GM19372 (cell line): Measurements from ENCODE around the gene TRAPPC4.
A peak's percentile ranks its signal among the peaks of the same experiment; 100 is the strongest.
"Not testable (repeated sequence)": the region's sequence is repeated elsewhere in the genome, so short reads cannot be mapped to it uniquely, and the experiment has no call there.

Experiments
- ATAC-seq: cut with Tn5 transposase; IDR thresholded peaks from one replicate; pipeline ENCODE4 v1.9.1; 2021; ENCODE audit warnings: mild to moderate bottlenecking, low read depth, moderate library complexity; ENCODE audit not compliant: unreplicated experiment

Gene TRAPPC4

DNA sequence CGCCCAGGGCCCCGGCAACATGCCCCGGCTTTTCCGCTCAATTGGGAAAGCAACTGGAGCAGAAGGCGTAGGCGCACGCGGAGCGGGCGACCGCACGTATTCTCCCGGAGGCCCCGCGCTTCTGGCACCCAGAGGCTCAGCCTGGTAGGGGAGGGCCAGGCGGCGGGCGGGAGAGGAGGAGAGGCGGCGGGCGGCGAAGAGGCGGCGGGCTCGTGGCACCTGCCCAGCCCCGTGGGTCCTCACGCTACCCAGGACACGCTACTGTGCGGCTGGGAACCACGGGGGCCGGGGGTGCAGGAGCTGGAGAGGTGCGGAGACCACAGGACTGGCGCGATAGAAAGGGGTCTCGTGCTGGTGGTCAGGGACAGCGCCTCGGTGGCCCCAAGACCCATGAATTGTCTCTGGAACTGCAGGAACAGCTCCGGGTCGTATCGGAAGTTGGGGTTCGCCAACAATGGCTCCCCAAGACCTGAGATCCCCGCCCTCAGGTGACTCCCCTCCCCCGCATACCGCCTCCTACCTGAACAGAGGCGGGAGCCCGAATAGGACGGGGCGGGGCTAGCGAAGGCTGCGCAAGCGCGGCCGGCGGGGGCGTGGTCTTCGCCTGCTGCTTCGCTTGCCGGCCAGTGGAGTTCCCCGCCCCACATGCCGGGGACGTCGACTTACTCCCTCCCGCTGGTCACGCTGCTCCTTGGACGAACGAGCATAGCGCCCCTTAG, 11.9 kb downstream of the TRAPPC4 start, which contains the start of gene SLC37A4:
TSS of gene SLC37A4 (minus strand) at position 549 of the 719 bp plus-strand sequence.
- ATAC-seq, result peak; percentile 92

DNA sequence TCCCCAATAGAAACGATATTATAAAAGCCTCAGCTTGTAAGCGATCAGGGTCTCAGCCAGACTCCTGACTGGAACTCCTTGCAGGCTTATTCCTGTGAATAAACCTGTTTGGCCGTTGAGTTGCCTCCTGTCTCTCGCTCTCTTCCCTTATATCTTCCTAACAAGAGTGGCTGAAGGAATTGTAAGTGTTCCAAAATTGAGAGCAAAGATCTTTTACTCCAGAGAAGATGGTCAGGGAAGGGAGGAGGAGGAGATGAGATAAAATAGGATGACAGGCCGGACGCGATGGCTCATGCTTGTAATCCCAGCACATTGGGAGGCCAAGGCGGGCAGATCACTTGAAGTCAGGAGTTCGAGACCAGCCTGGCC, 13.3 kb downstream of the TRAPPC4 start:
- ATAC-seq, result no peak

GRCh38 chr11:119033421-119033820, 14.9 kb downstream of the TRAPPC4 start:
- ATAC-seq, result not testable (repeated sequence)

DNA sequence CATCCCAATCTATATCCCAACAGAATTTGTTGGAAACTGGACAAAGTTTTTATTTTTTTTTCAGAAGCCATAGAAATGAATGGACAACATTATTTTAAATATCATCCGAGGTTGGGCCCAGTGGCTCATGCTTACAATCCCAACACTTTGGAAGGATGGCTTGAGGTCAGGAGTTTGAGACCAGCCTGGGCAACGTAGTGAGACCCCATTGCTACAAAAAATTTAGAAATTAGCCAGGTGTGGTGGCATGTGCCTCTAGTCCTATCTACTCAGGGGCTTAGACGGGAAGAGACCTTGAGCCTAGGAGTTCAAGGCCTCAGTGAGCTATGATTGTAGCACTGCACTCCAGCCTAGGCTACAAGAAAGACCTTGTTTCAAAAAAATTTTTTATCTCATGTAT, 16.2 kb downstream of the TRAPPC4 start:
- no peak for ATAC-seq

DNA sequence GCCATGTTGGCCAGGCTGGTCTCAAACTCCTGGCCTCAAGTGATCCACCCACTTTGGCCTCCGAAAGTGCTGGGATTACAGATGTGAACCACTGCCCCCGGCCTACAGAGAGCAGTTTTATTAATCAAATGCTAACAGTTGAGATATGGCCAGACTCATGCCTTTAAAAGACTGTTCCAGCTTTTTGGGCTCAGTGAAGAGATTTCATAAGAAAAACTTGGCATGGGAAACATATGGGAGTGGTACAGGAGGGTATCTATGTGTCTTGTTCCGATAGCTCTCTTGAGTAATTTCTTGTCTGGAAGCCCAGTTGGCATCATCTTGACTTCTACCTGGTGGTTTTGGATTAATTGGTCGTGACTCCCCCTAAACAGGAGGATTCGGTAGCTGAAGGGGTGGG, 20.3 kb downstream of the TRAPPC4 start:
- no peak for ATAC-seq

GRCh38 chr11:119039471-119039870, 20.9 kb downstream of the TRAPPC4 start:
- not testable (repeated sequence) for ATAC-seq

DNA sequence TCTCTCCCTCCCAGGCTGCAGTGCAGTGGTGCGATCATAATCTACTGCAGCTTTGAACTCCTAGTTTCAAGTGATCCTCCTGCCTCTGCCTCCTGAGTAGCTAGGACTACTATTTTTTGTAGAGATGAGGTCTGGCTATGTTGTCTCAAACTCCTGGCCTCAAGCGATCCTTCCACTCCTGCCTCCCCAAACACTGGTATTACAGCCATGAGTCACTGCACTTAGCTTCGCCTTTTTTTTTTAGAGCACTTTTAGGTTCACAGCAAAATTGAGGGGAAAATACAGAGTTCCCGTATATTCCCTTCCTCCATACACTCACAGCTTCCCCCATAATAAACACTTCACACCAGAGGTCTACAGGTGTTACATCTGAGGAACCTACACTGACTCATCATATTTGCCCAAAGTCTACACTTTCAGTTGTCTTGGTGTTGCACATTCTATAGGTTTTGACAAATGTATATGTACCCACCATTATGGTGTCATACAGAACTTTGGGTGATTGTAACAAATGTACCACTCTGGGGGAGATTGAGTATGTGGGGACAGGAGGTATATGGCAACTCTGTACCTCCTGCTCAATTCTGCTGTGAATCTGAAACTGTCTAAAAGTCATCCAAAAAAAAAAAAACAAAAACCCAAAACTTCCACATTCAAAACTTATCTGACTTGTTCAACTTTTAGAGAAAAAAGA, 23.4 kb downstream of the TRAPPC4 start:
- no peak for ATAC-seq

- ATAC-seq, result no peak
These were observed 24.4 kb downstream of the TRAPPC4 start for GRCh38 chr11:119042927-119043326.

GRCh38 chr11:119044708-119045107, 26.1 kb downstream of the TRAPPC4 start:
- ATAC-seq, result no peak

DNA sequence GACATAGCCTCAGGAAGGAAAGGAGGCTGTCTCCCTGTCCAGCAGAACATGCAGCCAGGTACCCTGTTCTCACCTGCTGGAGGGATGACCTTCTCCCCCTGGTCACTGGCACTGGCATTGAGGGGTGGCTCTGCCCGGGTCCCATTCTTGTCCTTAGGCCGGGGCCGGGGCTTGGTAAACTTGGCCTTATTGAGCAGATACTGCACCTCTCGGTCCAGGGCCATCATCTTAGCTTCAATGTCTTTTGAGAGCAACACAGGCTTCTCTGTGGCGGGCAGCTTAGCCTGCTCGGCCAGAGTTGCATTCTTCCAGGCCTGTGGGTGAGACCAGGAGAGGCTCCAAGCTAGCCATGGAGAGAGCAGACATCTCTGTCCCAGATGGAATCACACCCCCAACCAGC, 27.9 kb downstream of the TRAPPC4 start:
- ATAC-seq, result no peak

- no peak for ATAC-seq
These were observed 28.6 kb downstream of the TRAPPC4 start for GRCh38 chr11:119047205-119047604.

GRCh38 chr11:119048644-119049043, 30.1 kb downstream of the TRAPPC4 start:
- no peak for ATAC-seq

- ATAC-seq, result no peak
These were observed 30.5 kb downstream of the TRAPPC4 start for GRCh38 chr11:119049081-119049480.

- ATAC-seq, result peak; percentile 47
These were observed 33.0 kb downstream of the TRAPPC4 start for GRCh38 chr11:119051440-119052162.

- no peak for ATAC-seq
These were observed 33.7 kb downstream of the TRAPPC4 start for GRCh38 chr11:119052163-119052814.

DNA sequence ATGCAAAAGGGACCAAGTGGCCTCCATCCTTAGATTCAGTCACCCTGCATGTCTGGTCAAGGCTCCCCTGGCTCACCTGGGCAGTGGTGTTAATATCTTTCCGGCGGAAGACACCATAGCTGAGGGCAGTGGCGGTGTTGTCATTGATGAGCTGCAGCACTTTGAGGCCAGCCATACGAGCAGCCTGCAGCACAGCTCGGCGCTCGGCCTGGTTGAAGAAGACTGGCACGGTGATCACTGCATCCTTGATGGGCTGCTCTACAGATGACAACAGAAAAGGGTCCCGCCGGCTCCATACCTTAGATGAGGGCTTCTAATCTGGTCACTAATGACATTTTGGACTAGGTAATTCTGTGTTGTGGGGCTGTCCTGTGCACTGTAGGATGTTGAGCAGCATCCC, 35.9 kb downstream of the TRAPPC4 start:
- no peak for ATAC-seq

DNA sequence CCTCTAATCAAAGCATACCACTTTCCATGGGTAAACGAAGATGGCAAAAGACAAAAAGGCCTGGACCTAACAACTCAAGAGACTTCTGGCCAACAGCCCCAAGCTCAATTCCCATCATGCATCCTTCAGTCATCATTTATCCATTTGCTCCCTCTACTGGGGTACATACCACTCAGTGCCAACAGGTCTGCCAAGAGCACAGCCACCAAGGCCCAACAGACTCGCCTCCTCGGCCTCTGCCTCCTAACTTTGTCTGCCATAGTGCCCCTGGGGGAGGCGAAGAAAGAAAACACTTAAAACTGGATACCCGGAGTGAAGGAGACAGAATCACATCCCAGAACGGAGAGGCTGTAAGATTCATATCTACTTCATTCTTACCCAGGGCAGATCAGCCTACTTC, 37.3 kb downstream of the TRAPPC4 start:
- no peak for ATAC-seq

GRCh38 chr11:119056421-119056999, 37.9 kb downstream of the TRAPPC4 start:
- ATAC-seq, result no peak

GRCh38 chr11:119057000-119057769, 38.6 kb downstream of the TRAPPC4 start, which contains the start of gene HYOU1:
Gene HYOU1, minus strand, starts transcription at chr11:119057205. Its CDS starts 1,045 bp downstream, at chr11:119056160.
- ATAC-seq, result peak; percentile 92

DNA sequence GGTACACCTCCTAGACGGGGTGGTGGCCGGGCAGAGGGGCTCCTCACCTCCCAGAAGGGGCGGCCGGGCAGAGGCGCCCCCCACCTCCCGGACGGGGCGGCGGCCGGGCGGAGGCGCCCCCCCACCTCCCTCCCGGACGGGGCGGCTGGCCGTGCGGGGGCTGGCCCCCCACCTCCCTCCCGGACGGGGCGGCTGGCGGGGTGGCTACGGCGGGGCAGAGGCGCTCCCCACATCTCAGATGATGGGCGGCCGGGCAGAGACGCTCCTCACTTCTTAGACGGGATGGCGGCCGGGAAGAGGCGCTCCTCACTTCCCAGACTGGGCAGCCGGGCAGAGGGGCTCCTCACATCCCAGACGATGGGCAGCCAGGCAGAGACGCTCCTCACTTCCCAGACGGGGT, 40.6 kb downstream of the TRAPPC4 start:
- ATAC-seq, result not testable (repeated sequence)
